CD4-positive, alpha-beta memory T cell (primary cell): ENCODE data around the gene SLC20A1. TPM values are rescaled to one million over a fixed set of nuclear protein-coding genes. Genes with fewer than 3 reads are reported as not detected.

Experiments
- CTCF ChIA-PET: fragments of 350-600 bp; sonication (Branson Sonifier 250); formaldehyde crosslinking; loops from one replicate; lab custom pipeline; 2021; ENCODE audit warnings: inconsistent platforms; ENCODE audit not compliant: partially characterized antibody; lab: Charles Lee
- POLR2A ChIA-PET: fragments of 350-600 bp; sonication (Branson Sonifier 250); formaldehyde crosslinking; loops from one replicate; lab custom pipeline; 2021; ENCODE audit not compliant: partially characterized antibody; lab: Charles Lee
- DNase-seq, 5 donors: peaks; one replicate each; pipeline versions ENCODE4 v3.0.0 to v3.0.0-alpha.2; 2020 to 2022; ENCODE audit warnings: mixed read lengths in 1 of 5
- H3K27ac ChIP-seq: one replicate; pipeline ENCODE4 v1.7.0; 2013; ENCODE audit warnings: low read depth, low read length
- H3K27me3 ChIP-seq: 2 replicates; pipeline ENCODE4 v1.7.0; 2013; ENCODE audit warnings: mild to moderate bottlenecking, low read length, moderate library complexity; ENCODE audit not compliant: insufficient read depth
- H3K36me3 ChIP-seq: 2 replicates; pipeline ENCODE4 v1.7.0; 2013; ENCODE audit warnings: mild to moderate bottlenecking, low read length, moderate library complexity; ENCODE audit not compliant: insufficient read depth
- H3K4me1 ChIP-seq: 2 replicates; pipeline ENCODE4 v1.7.0; 2013; ENCODE audit warnings: mild to moderate bottlenecking, low read length, moderate library complexity; ENCODE audit not compliant: insufficient read depth
- H3K4me3 ChIP-seq, 2 donors: one replicate each; pipeline ENCODE4 v1.7.0; 2013; ENCODE audit warnings: low read length in 2 of 2, mild to moderate bottlenecking in 1 of 2
- H3K9me3 ChIP-seq, 2 donors: one replicate each; pipeline ENCODE4 v1.7.0; 2013; ENCODE audit warnings: low read length in 2 of 2, control low read depth in 1 of 2; ENCODE audit not compliant: control insufficient read depth in 1 of 2
- H3K27ac Mint-ChIP-seq, 7 donors: one replicate each; pipeline ENCODE4 v1.8.0; 2020 to 2021; ENCODE audit warnings: mixed read lengths in 7 of 7, mild to moderate bottlenecking in 6 of 7, inconsistent platforms in 3 of 7, moderate library complexity in 3 of 7
- H3K27me3 Mint-ChIP-seq, 2 donors: one replicate each; pipeline ENCODE4 v1.8.0; 2020 to 2021; ENCODE audit warnings: mixed read lengths in 2 of 2
- H3K36me3 Mint-ChIP-seq, 2 donors: one replicate each; pipeline ENCODE4 v1.8.0; 2020 to 2021; ENCODE audit warnings: mixed read lengths in 2 of 2, inconsistent platforms in 1 of 2, mild to moderate bottlenecking in 1 of 2
- H3K4me1 Mint-ChIP-seq, 4 donors: one replicate each; pipeline ENCODE4 v1.8.0; 2020 to 2021; ENCODE audit warnings: mixed read lengths in 4 of 4, mild to moderate bottlenecking in 1 of 4
- H3K4me3 Mint-ChIP-seq, 8 donors: one replicate each; pipeline ENCODE4 v1.8.0; 2020 to 2021; ENCODE audit warnings: mixed read lengths in 8 of 8, mild to moderate bottlenecking in 7 of 8, moderate library complexity in 6 of 8, inconsistent platforms in 3 of 8
- H3K9me3 Mint-ChIP-seq, 8 donors: one replicate each; pipeline ENCODE4 v1.8.0; 2020 to 2021; ENCODE audit warnings: mixed read lengths in 8 of 8, mild to moderate bottlenecking in 5 of 8, inconsistent platforms in 3 of 8, moderate library complexity in 1 of 8
- intact Hi-C: fragments of 100-400 bp; cut with micrococcal nuclease; formaldehyde crosslinking; loops from one replicate; pipeline ENCODE4 v1.15.1; 2023
- polyA plus RNA-seq, 2 donors: library from polyadenylated mRNA; unstranded; fragments of 300-500 nt; fragmentation: Illumina TruSeq; gene quantifications; one replicate each; pipeline ENCODE4 v1.2.3, GENCODE V29; 2021
- total RNA-seq, 2 experiments: library from RNA; stranded (reverse); gene quantifications; one replicate each; pipeline ENCODE4 v1.2.3, GENCODE V29; 2021

Gene SLC20A1
- total and polyA plus RNA-seq, 4 experiments from 2014 or later, result 25.5 to 94.0 (median 65.1) TPM

DNA sequence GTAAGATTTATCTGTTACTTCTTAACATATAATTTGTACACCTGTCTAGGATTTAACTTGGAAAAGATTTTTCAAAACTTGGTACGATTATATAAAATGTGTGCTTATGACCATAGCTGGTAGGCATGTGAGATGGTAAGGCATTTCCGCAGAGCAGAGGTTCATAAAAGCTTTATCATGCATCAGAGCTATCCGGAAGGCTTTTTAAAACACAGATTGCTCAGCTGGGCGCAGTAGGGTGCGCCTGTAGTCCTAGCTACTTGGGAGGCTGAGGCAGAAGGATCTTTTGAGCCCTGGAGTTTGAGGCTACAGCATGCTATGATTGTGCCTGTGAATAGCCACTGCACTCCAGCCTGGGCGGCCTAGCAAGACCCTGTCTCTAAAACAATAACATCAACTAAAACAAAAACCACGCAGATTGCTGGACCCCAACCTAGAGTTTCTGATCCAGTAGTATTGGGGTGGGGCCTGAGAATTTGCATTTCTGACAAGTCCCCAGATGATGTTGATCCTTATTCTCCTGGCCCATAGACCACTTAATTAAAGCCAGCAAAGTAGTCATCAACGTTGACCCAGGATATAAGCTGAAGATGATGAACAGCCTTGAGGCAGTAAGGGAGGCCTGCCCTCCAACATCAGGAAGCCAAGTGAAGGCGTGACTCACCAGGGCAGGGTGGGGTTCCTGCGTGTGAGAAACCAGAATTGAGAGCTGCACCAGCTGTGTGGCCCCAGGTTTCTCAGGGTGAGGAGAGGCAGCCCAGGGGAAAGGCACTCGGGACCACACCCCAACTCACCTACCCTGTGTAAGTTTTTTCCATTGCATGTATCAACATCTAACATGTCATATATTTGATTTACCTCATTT, 21.6 kb upstream of the SLC20A1 start:
- no peaks in the 10 kb centered on the region for H3K36me3 Mint-ChIP-seq
- Histone ChIP-seq H3K36me3 (no peaks in the 10 kb centered on the region), H3K27ac (no peak overlapping the region), H3K4me3 (peak overlapping the region in 1 of 2 donors; percentile 28), H3K9me3 (no peaks in the 10 kb centered on the region), H3K27me3 (no peaks in the 10 kb centered on the region), H3K4me1 (peaks cover 50% of the 10 kb centered on the region)
- CTCF ChIA-PET, result interaction anchor here (1.0 to 14.0 kb wide), 17 partner anchors 11 to 129 kb away, joined by 3 to 319 read pairs (median 5); partner anchors contain the start of gene SLC20A1
- POLR2A ChIA-PET, result interaction anchor here (0.7 to 15.6 kb wide), 13 partner anchors 12 to 144 kb away, joined by 3 to 521 read pairs (median 4); partner anchors contain the start of genes CHCHD5 and SLC20A1
- no peaks in the 10 kb centered on the region for H3K27me3 Mint-ChIP-seq
- peak overlapping the region in 7 of 8 donors; percentile 5 to 76 (median 50) for H3K4me3 Mint-ChIP-seq
- no peaks in the 10 kb centered on the region for H3K9me3 Mint-ChIP-seq
- H3K27ac Mint-ChIP-seq, result peak overlapping the region; percentile 44 to 87 (median 82)
- DNase-seq, result peak; percentile 53 to 88 (median 59)
- peaks cover 19 to 56% (median 37%) of the 10 kb centered on the region in 4 donors for H3K4me1 Mint-ChIP-seq
- intact Hi-C loops, result no loop called here

DNA sequence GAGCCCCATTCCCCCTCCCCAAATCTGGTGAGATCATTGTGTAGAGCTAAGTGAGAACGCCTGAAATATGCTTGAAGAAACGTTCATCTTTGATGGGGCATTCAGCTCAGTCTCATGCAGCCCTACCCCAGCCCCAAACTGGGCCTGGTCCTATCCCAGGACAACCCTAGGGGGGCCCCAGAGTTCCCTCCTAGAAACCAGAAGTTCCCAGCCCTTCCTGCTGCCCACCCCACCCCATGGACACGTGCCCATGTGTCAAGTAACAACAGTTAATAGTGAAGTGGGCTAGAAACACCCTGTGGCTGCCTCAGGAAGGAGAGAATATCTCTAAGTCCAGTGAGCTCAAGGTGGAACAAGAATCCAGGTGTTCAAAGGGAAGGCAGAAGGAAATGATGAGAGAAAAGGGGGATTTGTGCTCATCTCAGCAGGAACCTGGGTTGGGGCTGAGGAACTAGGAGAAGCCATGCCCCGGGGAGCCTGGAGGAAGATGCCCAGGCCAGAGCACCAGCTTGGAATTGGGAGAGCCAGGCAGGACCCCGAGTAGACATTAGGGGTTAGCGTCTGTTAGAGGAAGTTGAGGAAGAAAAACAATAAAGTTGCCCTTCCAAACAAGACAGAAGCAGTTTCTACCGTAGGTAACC, 20.1 kb upstream of the SLC20A1 start:
- H3K36me3 ChIP-seq, result no peaks in the 10 kb centered on the region
- POLR2A ChIA-PET, result interaction anchor here (1.0 to 15.6 kb wide), 11 partner anchors 10 to 102 kb away, joined by 3 to 521 read pairs (median 4); partner anchors contain the start of genes CHCHD5 and SLC20A1
- H3K27me3 ChIP-seq, result no peaks in the 10 kb centered on the region
- peak overlapping the region in 2 of 8 donors; percentile 17 to 83 for H3K4me3 Mint-ChIP-seq
- CTCF ChIA-PET, result interaction anchor here (0.8 to 14.0 kb wide), 25 partner anchors 8 to 260 kb away, joined by 3 to 319 read pairs (median 5); partner anchors contain the start of genes CHCHD5 and SLC20A1
- H3K36me3 Mint-ChIP-seq, result peaks cover 0 to under 1% of the 10 kb centered on the region in 2 donors
- H3K4me3 ChIP-seq, result no peak overlapping the region
- no peaks in the 10 kb centered on the region for H3K9me3 Mint-ChIP-seq
- H3K27me3 Mint-ChIP-seq, result no peaks in the 10 kb centered on the region
- H3K4me1 Mint-ChIP-seq, result peaks cover 29 to 70% (median 50%) of the 10 kb centered on the region in 4 donors
- H3K9me3 ChIP-seq, result no peaks in the 10 kb centered on the region
- no peak for DNase-seq
- no peak overlapping the region for H3K27ac ChIP-seq
- intact Hi-C loops, result loop anchor here (1.0 kb wide), 4 partner anchors 20 to 101 kb away; partner anchors contain the start of gene SLC20A1
- peaks cover 65% of the 10 kb centered on the region for H3K4me1 ChIP-seq
- H3K27ac Mint-ChIP-seq, result peak overlapping the region in 5 of 7 donors; percentile 18 to 95 (median 43)

DNA sequence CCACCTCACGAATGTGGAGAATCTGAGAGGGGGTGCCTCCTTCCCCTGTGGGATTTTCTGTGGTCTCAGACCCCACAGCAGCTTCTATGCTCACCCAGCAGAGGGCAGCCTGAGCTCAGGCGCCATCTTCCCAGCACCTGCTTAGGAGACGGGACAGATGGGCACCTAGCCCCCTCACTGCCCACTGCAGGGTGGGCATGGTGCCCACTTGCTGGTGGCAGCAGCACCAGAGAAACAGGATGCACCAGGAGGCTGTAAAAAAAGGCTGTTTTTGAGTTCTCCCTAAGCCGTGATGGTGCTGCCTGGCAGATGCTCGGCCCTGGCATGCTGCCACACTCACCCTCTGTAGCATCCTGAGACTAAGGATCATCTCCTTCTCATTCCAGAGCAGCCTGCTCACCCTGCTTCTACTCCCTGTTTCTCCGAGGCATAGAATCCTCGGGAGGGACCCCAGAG, 19.1 kb upstream of the SLC20A1 start:
- POLR2A ChIA-PET, result interaction anchor here (1.0 to 15.6 kb wide), 13 partner anchors 9 to 352 kb away, joined by 3 to 521 read pairs (median 3); partner anchors contain the start of genes CHCHD5 and SLC20A1
- Histone ChIP-seq H3K27ac (peak overlapping the region; percentile 15), H3K36me3 (no peaks in the 10 kb centered on the region), H3K27me3 (no peaks in the 10 kb centered on the region), H3K9me3 (no peaks in the 10 kb centered on the region), H3K4me3 (peak overlapping the region in 1 of 2 donors; percentile 46), H3K4me1 (peaks cover 75% of the 10 kb centered on the region)
- CTCF ChIA-PET, result interaction anchor here (0.9 to 14.0 kb wide), 25 partner anchors 9 to 259 kb away, joined by 3 to 319 read pairs (median 6); partner anchors contain the start of gene SLC20A1
- Mint-ChIP-seq H3K36me3 (peaks cover 0 to 6% of the 10 kb centered on the region in 2 donors), H3K9me3 (no peaks in the 10 kb centered on the region), H3K4me1 (peaks cover 36 to 80% (median 60%) of the 10 kb centered on the region in 4 donors), H3K4me3 (peak overlapping the region; percentile 69 to 83 (median 78)), H3K27ac (peak overlapping the region; percentile 57 to 95 (median 85)), H3K27me3 (peaks cover 0 to 3% of the 10 kb centered on the region in 2 donors)
- intact Hi-C loops, result loop anchor here (1.0 kb wide), 5 partner anchors 19 to 100 kb away; partner anchors contain the start of genes CHCHD5 and SLC20A1
- peak; percentile 57 to 75 (median 63) for DNase-seq

DNA sequence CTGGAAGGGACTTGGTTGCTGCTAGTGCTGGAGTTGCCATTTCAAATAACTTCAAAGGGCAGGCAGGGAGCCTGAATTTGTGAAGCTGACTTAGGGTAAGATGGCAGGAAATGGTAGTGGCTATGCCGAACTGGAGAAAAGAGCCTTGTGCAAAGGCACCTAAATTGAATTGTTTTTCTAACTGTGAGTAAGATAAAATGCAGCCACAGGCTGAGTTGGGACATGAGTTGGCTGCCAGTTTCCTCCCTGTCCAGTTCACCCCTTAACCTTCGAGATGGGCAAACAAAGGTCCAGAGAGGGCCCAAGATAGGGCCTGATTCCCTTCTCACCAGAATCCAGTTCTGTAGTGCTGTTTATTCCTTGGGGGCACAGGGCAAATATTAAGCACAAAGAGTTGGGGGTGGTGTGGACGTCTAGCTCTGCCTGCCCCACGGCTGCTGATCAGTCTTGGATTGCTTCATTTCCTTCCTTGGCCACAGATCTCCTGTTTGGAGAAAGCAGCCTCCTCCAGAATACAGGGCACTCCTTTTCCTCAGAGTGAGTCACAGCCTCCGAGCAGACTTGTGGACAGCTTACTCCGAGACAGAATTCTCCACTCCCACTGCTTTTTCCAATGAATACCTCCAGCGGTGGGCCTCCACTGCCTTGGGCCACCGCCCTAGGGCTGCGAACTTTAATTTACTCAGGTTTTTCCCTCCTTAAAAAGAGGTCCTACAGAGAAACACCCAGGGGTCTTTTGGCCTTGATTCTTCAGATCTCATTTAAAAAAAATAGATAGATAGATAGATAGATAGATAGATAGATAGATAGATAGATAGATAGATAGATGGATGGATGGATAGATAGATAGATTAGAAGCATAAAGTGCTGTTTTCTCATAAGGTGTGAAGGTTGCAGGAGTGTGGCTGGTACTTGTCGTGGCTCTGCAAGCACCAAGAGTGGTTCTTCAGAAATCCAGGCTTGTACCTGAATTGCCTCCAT, 18.4 kb upstream of the SLC20A1 start:
- POLR2A ChIA-PET, result interaction anchor here (1.0 to 15.6 kb wide), 11 partner anchors 9 to 353 kb away, joined by 3 to 521 read pairs (median 5); partner anchors contain the start of genes CHCHD5 and SLC20A1
- H3K27ac ChIP-seq, result peak overlapping the region; percentile 15
- DNase-seq, result peak in 1 of 5 donors; percentile 54

DNA sequence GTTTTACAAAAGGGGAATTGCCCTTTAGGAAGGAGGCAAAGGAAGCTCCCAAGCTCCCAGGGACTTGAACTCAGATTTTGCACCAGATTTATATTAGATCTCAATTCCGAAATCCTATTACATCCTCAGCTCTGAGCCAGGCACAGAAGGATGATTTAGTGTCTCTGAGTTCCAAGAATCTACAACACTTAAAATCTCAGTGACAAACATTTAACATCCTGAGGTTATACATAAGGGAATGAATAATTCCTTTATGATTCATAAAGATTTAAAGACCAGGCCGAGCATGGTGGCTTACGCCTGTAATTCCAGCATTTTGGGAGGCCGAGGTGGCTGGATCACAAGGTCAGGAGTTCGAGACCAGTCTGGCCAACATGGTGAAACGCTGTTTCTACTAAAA, 16.5 kb upstream of the SLC20A1 start:
- Mint-ChIP-seq H3K9me3 (no peaks in the 10 kb centered on the region), H3K4me3 (peak overlapping the region in 2 of 8 donors; percentile 25 to 44), H3K27ac (peak overlapping the region in 4 of 7 donors; percentile 95 to 98 (median 96)), H3K27me3 (peaks cover 0 to 3% of the 10 kb centered on the region in 2 donors), H3K36me3 (peaks cover 0 to 6% of the 10 kb centered on the region in 2 donors), H3K4me1 (peaks cover 47 to 93% (median 73%) of the 10 kb centered on the region in 4 donors)
- intact Hi-C loops, result no loop called here
- ChIA-PET CTCF (interaction anchor here (0.8 to 14.0 kb wide), 7 partner anchors 8 to 98 kb away, joined by 3 to 319 read pairs (median 146); partner anchors contain the start of gene SLC20A1), POLR2A (interaction anchor here (0.6 to 15.6 kb wide), 3 partner anchors 15 to 60 kb away, joined by 3 to 521 read pairs (median 102); partner anchors contain the start of gene SLC20A1)
- Histone ChIP-seq H3K9me3 (no peaks in the 10 kb centered on the region), H3K4me1 (peaks cover 93% of the 10 kb centered on the region), H3K36me3 (no peaks in the 10 kb centered on the region), H3K27ac (no peak overlapping the region), H3K27me3 (no peaks in the 10 kb centered on the region), H3K4me3 (no peak overlapping the region)
- no peak for DNase-seq

More for the DNA sequence above, 18.4 kb upstream of the SLC20A1 start:
- H3K4me3 ChIP-seq, result peak overlapping the region in 1 of 2 donors; percentile 46
- no peaks in the 10 kb centered on the region for H3K9me3 ChIP-seq
- CTCF ChIA-PET, result interaction anchor here (0.9 to 14.0 kb wide), 22 partner anchors 8 to 258 kb away, joined by 3 to 319 read pairs (median 6); partner anchors contain the start of gene SLC20A1
- Mint-ChIP-seq H3K27me3 (peaks cover 0 to 3% of the 10 kb centered on the region in 2 donors), H3K27ac (peak overlapping the region; percentile 57 to 95 (median 85)), H3K4me1 (peaks cover 41 to 86% (median 66%) of the 10 kb centered on the region in 4 donors), H3K36me3 (peaks cover 0 to 6% of the 10 kb centered on the region in 2 donors), H3K4me3 (peak overlapping the region in 7 of 8 donors; percentile 69 to 83 (median 77)), H3K9me3 (no peaks in the 10 kb centered on the region)
- H3K36me3 ChIP-seq, result no peaks in the 10 kb centered on the region
- no peaks in the 10 kb centered on the region for H3K27me3 ChIP-seq
- intact Hi-C loops, result loop anchor here (1.0 kb wide), 1 partner anchor 43 kb away; the partner anchor contains the start of gene CHCHD5
- peaks cover 82% of the 10 kb centered on the region for H3K4me1 ChIP-seq
